NCI-H187 (cell line): ENCODE data around the gene ADCY7.
"Not testable (repeated sequence)": the region's sequence is repeated elsewhere in the genome, so short reads cannot be mapped to it uniquely, and the experiment has no call there.

ENCODE experiments used
- DNase-seq, 2 experiments: peaks; one replicate each; lab custom pipeline; 2025; lab: John Stamatoyannopoulos, UW

The ADCY7 gene

GRCh38 chr16:50266337-50267091 is at the start of gene ADCY7:
Gene ADCY7, plus strand, starts transcription at chr16:50266551. Its CDS starts 21,629 bp downstream, at chr16:50288180.
- no peak for DNase-seq

GRCh38 chr16:50219402-50219975 is 46.9 kb upstream of the ADCY7 start:
- no peak for DNase-seq

GRCh38 chr16:50224286-50224685 is 42.1 kb upstream of the ADCY7 start:
- DNase-seq, result no peak

GRCh38 chr16:50227120-50227519 is 39.2 kb upstream of the ADCY7 start:
- DNase-seq, result no peak

- DNase-seq, result no peak
Measured at GRCh38 chr16:50227665-50228064, 38.7 kb upstream of the ADCY7 start.

GRCh38 chr16:50228364-50228868 is 37.9 kb upstream of the ADCY7 start:
- DNase-seq, result no peak

- no peak for DNase-seq
Measured at GRCh38 chr16:50229149-50229726, 37.1 kb upstream of the ADCY7 start.

GRCh38 chr16:50234771-50235556 is 31.4 kb upstream of the ADCY7 start:
- DNase-seq, result no peak

GRCh38 chr16:50235581-50235980 is 30.8 kb upstream of the ADCY7 start:
- no peak for DNase-seq

- no peak for DNase-seq
Measured at GRCh38 chr16:50238314-50238713, 28.0 kb upstream of the ADCY7 start.

GRCh38 chr16:50238868-50239301 is 27.5 kb upstream of the ADCY7 start:
- peak in 1 of 2 experiments; percentile 43 for DNase-seq

- not testable (repeated sequence) for DNase-seq
Measured at GRCh38 chr16:50243024-50243423, 23.3 kb upstream of the ADCY7 start.

GRCh38 chr16:50244140-50244503 is 22.2 kb upstream of the ADCY7 start:
- no peak for DNase-seq

- no peak for DNase-seq
Measured at GRCh38 chr16:50244504-50245416, 21.6 kb upstream of the ADCY7 start.

- no peak for DNase-seq
Measured at GRCh38 chr16:50245417-50246298, 20.7 kb upstream of the ADCY7 start.

- DNase-seq, result no peak
Measured at GRCh38 chr16:50246299-50247122, 19.8 kb upstream of the ADCY7 start.

GRCh38 chr16:50247123-50247905 is 19.0 kb upstream of the ADCY7 start:
- DNase-seq, result no peak

GRCh38 chr16:50247906-50248608 is 18.3 kb upstream of the ADCY7 start:
- no peak for DNase-seq
